ENCODE data around the gene TEFM.
"Not testable (repeated sequence)": the region's sequence is repeated elsewhere in the genome, so short reads cannot be mapped to it uniquely, and the experiment has no call there.

Gene TEFM

DNA sequence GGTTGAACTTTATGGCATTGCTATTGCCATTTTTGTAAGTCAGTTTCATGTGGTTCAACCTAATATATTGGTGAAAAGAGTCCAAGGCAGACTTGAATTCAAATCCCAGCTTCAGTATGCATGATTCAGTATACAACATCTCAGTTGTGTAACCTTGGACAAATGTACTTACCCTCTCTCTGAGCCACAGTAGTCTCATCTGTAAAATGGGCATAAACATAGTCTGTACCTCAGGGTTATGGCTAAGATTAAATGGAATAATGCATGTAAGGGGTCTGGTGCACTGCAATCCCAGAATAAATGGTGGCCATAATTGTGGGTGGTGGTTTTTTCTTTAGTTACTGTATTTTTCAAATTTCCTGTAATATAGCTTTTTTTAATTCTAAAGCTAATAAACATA lies 11.0 kb upstream of the TEFM start:
- no peak overlapping the region for H3K4me2 ChIP-seq (ENCODE audit: low read length)

DNA sequence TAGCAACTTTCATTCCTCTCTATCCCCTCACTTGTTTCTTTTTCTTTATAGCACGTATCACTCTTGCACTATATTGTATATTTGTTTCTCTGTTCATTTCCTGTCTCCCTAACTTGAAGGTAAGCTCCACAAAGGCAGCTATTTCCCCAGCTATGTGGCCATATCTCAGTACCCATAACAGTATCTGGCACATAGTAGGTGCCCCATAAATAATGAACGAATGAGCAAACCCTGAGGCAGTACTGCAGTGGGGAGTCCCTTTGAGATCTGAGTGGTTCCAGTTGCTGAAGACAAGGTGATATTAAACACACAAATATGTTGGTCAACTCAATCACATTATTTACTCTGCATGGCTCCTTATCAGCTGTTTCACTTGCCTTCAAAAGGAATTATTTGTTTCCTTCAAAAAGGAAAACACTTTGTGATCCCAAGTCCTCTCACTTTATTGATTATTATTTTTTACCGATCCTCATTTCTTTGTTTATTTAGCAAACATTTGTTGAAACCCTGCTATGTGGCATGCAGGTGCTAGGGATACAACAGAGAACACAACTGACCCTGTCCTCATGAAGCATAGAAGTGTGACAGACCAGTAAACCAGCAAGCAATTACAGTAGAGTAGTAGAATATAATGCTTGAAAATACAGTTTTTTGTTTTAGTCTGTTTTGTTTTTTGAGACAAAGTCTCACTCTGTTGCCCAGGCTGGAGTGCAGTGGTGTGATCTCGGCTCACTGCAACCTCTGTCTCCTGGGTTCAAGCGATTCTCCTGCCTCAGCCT lies 10.0 kb upstream of the TEFM start:
- no peaks in the 10 kb centered on the region for H3K36me3 ChIP-seq (ENCODE audit: insufficient read depth, low read length)
- no peak overlapping the region for H3K4me3 ChIP-seq (ENCODE audit: low read length)
- no peaks in the 10 kb centered on the region for H3K4me1 ChIP-seq (ENCODE audit: control insufficient read depth, insufficient read depth, low read length)
- no peak overlapping the region for H3K4me2 ChIP-seq (ENCODE audit: low read length)
- H3K9me3 ChIP-seq (replicated peaks; ENCODE audit: low read length): no peaks in the 10 kb centered on the region
- H3K9ac ChIP-seq (ENCODE audit: low read depth, low read length): no peak overlapping the region
- peaks cover 27% of the 10 kb centered on the region for H3K27me3 ChIP-seq (ENCODE audit: control insufficient read depth, insufficient read depth, low read length)

More for the DNA sequence above, 11.0 kb upstream of the TEFM start:
- Histone ChIP-seq H3K9me3 (replicated peaks; ENCODE audit: low read length) (no peaks in the 10 kb centered on the region), H3K27me3 (ENCODE audit: control insufficient read depth, insufficient read depth, low read length) (peaks cover 36% of the 10 kb centered on the region), H3K4me1 (ENCODE audit: control insufficient read depth, insufficient read depth, low read length) (peaks cover 2% of the 10 kb centered on the region), H3K36me3 (ENCODE audit: insufficient read depth, low read length) (no peaks in the 10 kb centered on the region), H3K4me3 (ENCODE audit: low read length) (no peak overlapping the region), H3K9ac (ENCODE audit: low read depth, low read length) (no peak overlapping the region)

DNA sequence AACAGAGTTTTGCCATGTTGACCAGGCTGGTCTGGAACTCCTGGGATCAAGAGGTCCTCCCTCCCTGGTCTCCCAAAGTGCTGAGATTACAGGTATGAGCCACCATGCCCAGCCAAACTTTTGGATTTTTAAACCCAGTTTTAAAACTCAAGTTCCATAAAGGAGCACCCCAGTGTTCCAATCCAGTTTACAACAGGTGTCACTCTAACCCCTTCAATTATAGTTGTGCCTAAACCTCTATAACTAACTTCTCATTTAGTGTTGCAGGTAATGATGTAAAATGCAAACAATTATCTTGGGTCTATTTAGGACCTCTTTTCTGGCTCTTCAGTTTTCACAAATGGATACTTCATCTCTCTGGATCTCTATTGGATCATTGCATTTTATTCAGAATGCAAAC lies 7.9 kb upstream of the TEFM start:
- Histone ChIP-seq H3K9ac (ENCODE audit: low read depth, low read length) (no peak overlapping the region), H3K4me2 (ENCODE audit: low read length) (no peak overlapping the region), H3K27me3 (ENCODE audit: control insufficient read depth, insufficient read depth, low read length) (peaks cover 18% of the 10 kb centered on the region), H3K4me3 (ENCODE audit: low read length) (no peak overlapping the region), H3K36me3 (ENCODE audit: insufficient read depth, low read length) (no peaks in the 10 kb centered on the region), H3K4me1 (ENCODE audit: control insufficient read depth, insufficient read depth, low read length) (no peaks in the 10 kb centered on the region), H3K9me3 (replicated peaks; ENCODE audit: low read length) (no peaks in the 10 kb centered on the region)

DNA sequence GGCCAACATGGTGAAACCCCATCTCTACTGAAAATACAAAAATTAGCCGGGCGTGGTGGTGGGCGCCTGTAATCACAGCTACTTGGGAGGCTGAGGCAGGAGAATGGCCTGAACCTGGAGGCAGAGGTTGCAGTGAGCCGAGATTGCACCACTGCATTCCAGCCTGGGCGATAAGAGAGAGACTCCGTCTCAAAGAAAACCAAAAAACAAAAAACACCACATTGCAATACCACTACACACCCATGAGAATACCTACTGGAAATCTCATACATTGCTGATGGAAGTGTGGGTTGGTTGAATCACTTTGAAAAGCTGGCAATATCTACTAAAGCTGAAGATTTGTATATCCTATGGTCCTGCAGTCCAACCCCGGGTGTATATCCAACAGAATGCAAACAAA lies 4.1 kb upstream of the TEFM start:
- not testable (repeated sequence) for H3K9ac ChIP-seq (ENCODE audit: low read depth, low read length)

DNA sequence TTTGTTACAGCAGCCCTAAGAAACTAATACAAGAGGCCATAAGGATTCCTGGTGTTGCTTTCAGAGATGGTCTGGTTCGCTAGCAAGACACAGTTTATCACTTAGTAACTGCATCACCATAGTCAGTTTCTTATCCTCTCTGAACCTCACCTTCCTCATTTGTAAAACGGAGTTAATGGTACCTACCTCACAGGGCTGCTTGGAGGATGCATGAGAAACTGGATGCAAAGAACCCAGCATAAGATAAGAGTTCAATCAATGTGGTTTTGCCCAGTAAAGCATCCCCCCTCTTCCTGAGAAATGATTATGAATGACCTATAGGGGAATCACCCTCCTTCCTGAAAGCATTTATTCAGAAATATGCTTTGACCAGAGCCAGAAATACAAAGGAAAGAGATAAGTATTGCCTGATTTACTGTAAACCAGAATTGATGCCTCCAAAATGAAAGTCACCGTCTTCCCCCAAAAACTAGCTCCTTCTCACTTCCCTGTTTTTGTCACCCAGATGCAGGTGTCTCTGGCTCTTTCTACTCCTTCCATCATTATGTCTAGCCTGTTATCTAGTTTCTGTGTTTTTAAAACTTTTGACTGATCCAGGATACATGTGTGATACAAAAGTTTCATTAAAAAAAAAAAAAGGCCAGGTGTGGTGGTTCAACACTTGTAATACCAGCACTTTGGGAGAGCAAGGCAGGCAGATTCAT lies 2.8 kb upstream of the TEFM start:
- Histone ChIP-seq H3K27me3 (ENCODE audit: control insufficient read depth, insufficient read depth, low read length) (no peaks in the 10 kb centered on the region), H3K4me2 (ENCODE audit: low read length) (no peak overlapping the region)

More for the DNA sequence above, 4.1 kb upstream of the TEFM start:
- H3K27me3 ChIP-seq (ENCODE audit: control insufficient read depth, insufficient read depth, low read length); H3K4me3 ChIP-seq (ENCODE audit: low read length); H3K36me3 ChIP-seq (ENCODE audit: insufficient read depth, low read length); H3K9me3 ChIP-seq (replicated peaks; ENCODE audit: low read length); H3K4me2 ChIP-seq (ENCODE audit: low read length); H3K4me1 ChIP-seq (ENCODE audit: control insufficient read depth, insufficient read depth, low read length): not testable (repeated sequence)

DNA sequence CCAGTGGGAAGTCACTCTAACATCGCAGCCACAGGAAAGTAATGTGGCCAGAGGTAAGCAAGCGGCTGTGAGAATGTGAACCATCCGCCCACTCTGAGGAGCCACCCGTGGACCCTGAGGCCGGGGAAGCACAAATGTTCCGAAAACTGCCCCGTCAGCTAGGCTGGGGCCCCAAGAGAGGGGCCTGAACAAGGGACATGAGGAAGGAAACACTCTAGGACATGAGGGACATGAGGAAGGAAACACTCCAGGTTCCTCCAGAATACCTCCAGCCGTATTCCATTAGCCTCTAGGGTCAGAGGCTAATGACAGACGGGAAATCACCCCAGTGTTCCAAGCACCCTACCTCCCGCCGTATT lies 317 bp downstream of the TEFM start:
- Histone ChIP-seq H3K36me3 (ENCODE audit: insufficient read depth, low read length) (peaks cover 20% of the 10 kb centered on the region), H3K4me1 (ENCODE audit: control insufficient read depth, insufficient read depth, low read length) (peaks cover 6% of the 10 kb centered on the region), H3K9ac (ENCODE audit: low read depth, low read length) (peak overlapping the region; percentile 93), H3K9me3 (replicated peaks; ENCODE audit: low read length) (no peaks in the 10 kb centered on the region), H3K4me3 (ENCODE audit: low read length) (peak overlapping the region; percentile 89), H3K4me2 (ENCODE audit: low read length) (peak overlapping the region; percentile 87), H3K27me3 (ENCODE audit: control insufficient read depth, insufficient read depth, low read length) (no peaks in the 10 kb centered on the region)

More for the DNA sequence above, 2.8 kb upstream of the TEFM start:
- peaks cover 4% of the 10 kb centered on the region for H3K36me3 ChIP-seq (ENCODE audit: insufficient read depth, low read length)
- no peak overlapping the region for H3K9ac ChIP-seq (ENCODE audit: low read depth, low read length)
- H3K4me1 ChIP-seq (ENCODE audit: control insufficient read depth, insufficient read depth, low read length): peaks cover 6% of the 10 kb centered on the region
- H3K9me3 ChIP-seq (replicated peaks; ENCODE audit: low read length): no peaks in the 10 kb centered on the region
- H3K4me3 ChIP-seq (ENCODE audit: low read length): no peak overlapping the region

DNA sequence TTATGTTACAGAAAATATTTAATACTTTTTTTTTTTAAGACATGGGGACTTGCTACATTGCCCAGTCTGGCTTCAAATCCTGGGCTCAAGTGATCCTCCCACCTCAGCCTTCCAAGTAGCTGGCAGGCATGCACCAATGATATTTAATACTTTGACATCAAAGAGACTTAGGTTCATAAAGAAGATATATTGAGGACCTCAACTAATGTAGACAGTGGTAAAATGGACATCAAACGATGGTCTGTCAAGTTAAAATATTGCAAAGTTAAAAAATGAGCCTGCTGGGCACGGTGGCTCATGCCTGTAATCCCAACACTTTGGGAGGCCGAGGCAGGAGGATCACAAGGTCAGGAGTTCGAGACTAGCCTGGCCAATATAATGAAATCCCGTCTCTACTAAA lies 8.7 kb downstream of the TEFM start:
- Histone ChIP-seq H3K4me3 (ENCODE audit: low read length) (no peak overlapping the region), H3K4me1 (ENCODE audit: control insufficient read depth, insufficient read depth, low read length) (no peaks in the 10 kb centered on the region), H3K36me3 (ENCODE audit: insufficient read depth, low read length) (peaks cover 24% of the 10 kb centered on the region), H3K27me3 (ENCODE audit: control insufficient read depth, insufficient read depth, low read length) (no peaks in the 10 kb centered on the region), H3K4me2 (ENCODE audit: low read length) (no peak overlapping the region), H3K9ac (ENCODE audit: low read depth, low read length) (no peak overlapping the region), H3K9me3 (replicated peaks; ENCODE audit: low read length) (no peaks in the 10 kb centered on the region)

DNA sequence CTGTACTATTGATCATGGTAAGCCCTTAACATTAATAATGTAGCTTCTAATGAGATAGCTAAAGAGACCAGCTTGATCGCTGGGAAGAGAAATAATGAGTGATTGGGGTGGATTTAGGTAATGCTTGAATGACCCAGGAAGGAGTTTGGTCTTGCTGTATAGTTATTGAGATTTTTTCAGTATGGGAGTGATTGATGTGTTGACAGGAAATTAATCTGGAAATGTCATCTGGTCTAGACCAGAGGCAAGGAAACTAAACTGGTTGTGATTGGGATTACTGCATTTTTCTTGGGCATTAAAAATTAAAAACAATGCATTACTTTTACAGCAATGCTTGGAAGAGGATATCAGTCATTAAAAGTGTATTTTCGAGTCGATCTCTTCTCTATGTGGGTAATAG lies 11.8 kb downstream of the TEFM start:
- Histone ChIP-seq H3K4me3 (ENCODE audit: low read length) (no peak overlapping the region), H3K27me3 (ENCODE audit: control insufficient read depth, insufficient read depth, low read length) (no peaks in the 10 kb centered on the region), H3K9ac (ENCODE audit: low read depth, low read length) (no peak overlapping the region), H3K36me3 (ENCODE audit: insufficient read depth, low read length) (peaks cover 17% of the 10 kb centered on the region), H3K4me2 (ENCODE audit: low read length) (no peak overlapping the region), H3K9me3 (replicated peaks; ENCODE audit: low read length) (no peaks in the 10 kb centered on the region), H3K4me1 (ENCODE audit: control insufficient read depth, insufficient read depth, low read length) (no peaks in the 10 kb centered on the region)

DNA sequence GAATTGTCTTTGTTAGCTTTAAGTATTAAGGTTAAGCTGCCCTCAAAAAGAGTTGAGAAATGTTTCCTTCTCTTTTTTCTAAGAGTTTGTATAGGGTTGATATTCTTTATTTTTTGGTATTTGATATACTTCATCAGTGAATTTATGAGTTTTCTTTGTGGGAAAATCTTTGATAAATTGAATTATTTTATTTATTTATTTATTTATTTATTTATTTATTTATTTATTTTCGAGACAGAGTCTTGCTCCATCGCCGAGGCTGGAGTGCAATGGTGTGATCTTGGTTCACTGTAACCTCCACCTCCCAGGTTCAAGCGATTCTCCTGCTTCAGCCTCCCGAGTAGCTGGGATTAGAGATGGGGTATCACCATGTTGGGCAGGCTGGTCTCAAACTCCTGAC lies 19.9 kb downstream of the TEFM start:
- Histone ChIP-seq H3K9me3 (replicated peaks; ENCODE audit: low read length) (no peaks in the 10 kb centered on the region), H3K27me3 (ENCODE audit: control insufficient read depth, insufficient read depth, low read length) (no peaks in the 10 kb centered on the region), H3K4me3 (ENCODE audit: low read length) (no peak overlapping the region), H3K4me1 (ENCODE audit: control insufficient read depth, insufficient read depth, low read length) (no peaks in the 10 kb centered on the region), H3K4me2 (ENCODE audit: low read length) (no peak overlapping the region), H3K36me3 (ENCODE audit: insufficient read depth, low read length) (peaks cover 6% of the 10 kb centered on the region), H3K9ac (ENCODE audit: low read depth, low read length) (no peak overlapping the region)

DNA sequence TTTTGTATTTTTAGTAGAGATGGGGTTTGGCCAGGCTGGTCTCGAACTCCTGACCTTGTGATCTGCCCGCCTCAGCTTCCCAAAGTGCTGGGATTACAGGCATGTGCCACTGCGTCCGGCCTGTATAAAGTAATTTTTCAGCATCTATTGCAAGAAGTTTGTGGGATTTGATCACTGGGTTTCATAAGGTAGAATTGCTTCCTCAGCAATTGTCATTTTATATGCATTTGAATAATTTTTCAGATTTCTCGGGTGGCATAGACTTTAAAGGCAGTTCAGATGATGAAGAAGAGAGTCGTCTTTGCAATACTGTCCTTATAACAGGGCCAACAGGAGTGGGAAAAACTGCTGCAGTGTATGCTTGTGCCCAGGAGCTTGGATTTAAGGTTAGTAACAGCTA lies 37.0 kb downstream of the TEFM start:
- Histone ChIP-seq H3K36me3 (ENCODE audit: insufficient read depth, low read length) (peaks cover 12% of the 10 kb centered on the region), H3K4me2 (ENCODE audit: low read length) (no peak overlapping the region)

DNA sequence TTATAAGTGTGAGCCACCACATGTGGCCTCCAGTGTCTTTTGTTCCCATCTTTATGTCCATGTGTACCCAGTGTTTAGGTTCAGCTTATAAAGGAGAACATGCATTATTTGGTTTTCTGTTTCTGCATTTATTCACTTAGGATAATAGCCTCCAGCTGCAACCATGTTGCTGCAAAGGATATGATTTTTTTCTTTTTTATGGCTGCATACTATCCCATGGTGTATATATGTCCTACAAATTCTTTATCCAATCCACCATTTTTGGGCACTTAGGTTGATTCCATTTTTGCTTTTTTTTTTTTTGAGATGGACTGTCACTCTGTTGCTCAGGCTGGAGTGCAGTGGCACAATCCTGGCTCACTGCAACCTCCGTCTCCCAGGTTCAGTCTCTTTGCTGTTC lies 41.4 kb downstream of the TEFM start:
- Histone ChIP-seq H3K4me1 (ENCODE audit: control insufficient read depth, insufficient read depth, low read length) (no peaks in the 10 kb centered on the region), H3K36me3 (ENCODE audit: insufficient read depth, low read length) (peaks cover 15% of the 10 kb centered on the region), H3K4me2 (ENCODE audit: low read length) (no peak overlapping the region), H3K4me3 (ENCODE audit: low read length) (no peak overlapping the region), H3K9ac (ENCODE audit: low read depth, low read length) (no peak overlapping the region), H3K9me3 (replicated peaks; ENCODE audit: low read length) (no peaks in the 10 kb centered on the region), H3K27me3 (ENCODE audit: control insufficient read depth, insufficient read depth, low read length) (no peaks in the 10 kb centered on the region)

More for the DNA sequence above, 37.0 kb downstream of the TEFM start:
- H3K4me1 ChIP-seq (ENCODE audit: control insufficient read depth, insufficient read depth, low read length): no peaks in the 10 kb centered on the region
- H3K9me3 ChIP-seq (replicated peaks; ENCODE audit: low read length): no peaks in the 10 kb centered on the region
- no peak overlapping the region for H3K9ac ChIP-seq (ENCODE audit: low read depth, low read length)
- no peaks in the 10 kb centered on the region for H3K27me3 ChIP-seq (ENCODE audit: control insufficient read depth, insufficient read depth, low read length)
- no peak overlapping the region for H3K4me3 ChIP-seq (ENCODE audit: low read length)

All from skeletal muscle satellite cell (primary cell).